K562 (cell line): Measurements from ENCODE around the gene EIF5A2. TPM values are rescaled to one million over a fixed set of nuclear protein-coding genes. Genes with fewer than 3 reads are reported as not detected.

ENCODE experiments used
- ATAC-seq: fragments of 200-7000 bp; cut with Tn5 transposase; 3 replicates; pipeline ENCODE4 v1.9.1; 2020; ENCODE audit warnings: moderate library complexity
- BruUV-seq: library from RNA; stranded (reverse); fragments of 400-500 nt; replicated peaks from 2 replicates; lab custom pipeline; 2021; lab: Mats Ljungman, UMichigan
- CTCF ChIA-PET: fragments of 300-600 bp; formaldehyde crosslinking; extraction: SDS; loops from one replicate; lab custom pipeline; 2021; ENCODE audit warnings: low intra/inter-chr PET ratio; lab: Yijun Ruan, JAX
- POLR2A ChIA-PET: fragments of 300-600, 350-650 bp; sonication (Branson Sonifier 250); formaldehyde crosslinking; extraction: SDS; loops from one replicate; lab custom pipeline; 2021; ENCODE audit warnings: antibody characterized with exemption, inconsistent platforms; lab: Yijun Ruan, JAX
- DNase-seq, 4 experiments: peaks; one replicate each; pipeline versions ENCODE4 v3.0.0 to v3.0.0-alpha.2; 2011 to 2018; ENCODE audit warnings: low spot score in 3 of 4, mixed read lengths in 3 of 4; ENCODE audit errors: extremely low read depth in 1 of 4
- FAIRE-seq: peaks from 2 replicates; lab custom pipeline; 2011; peaks lifted over from hg19 to GRCh38; lab: Jason Lieb, UNC
- H2AFZ ChIP-seq: 2 replicates; pipeline ENCODE4 v1.6.0; 2011; ENCODE audit warnings: low read depth, low read length, control low read depth, inconsistent platforms
- H3K27ac ChIP-seq: fragments of 200-600 bp; 3 replicates; pipeline ENCODE4 v1.8.0; 2011; ENCODE audit warnings: low read depth, mild to moderate bottlenecking, control low read depth, inconsistent platforms, low read length, moderate library complexity, mixed read lengths; ENCODE audit errors: extremely low read depth
- H3K27me3 ChIP-seq, 2 experiments: fragments of 300-600 bp in 1 of 2; 2 replicates in 1 of 2; 3 replicates in 1 of 2; pipeline versions ENCODE4 v1.6.0 to v1.8.0; 2011; ENCODE audit warnings: inconsistent platforms in 2 of 2, low read length in 2 of 2, mild to moderate bottlenecking in 1 of 2, mixed read lengths in 1 of 2, moderate library complexity in 1 of 2; ENCODE audit not compliant: control insufficient read depth in 2 of 2, insufficient read depth in 2 of 2
- H3K36me3 ChIP-seq: fragments of 300-600 bp; 3 replicates; pipeline ENCODE4 v1.8.0; 2011; ENCODE audit warnings: mild to moderate bottlenecking, low read length, inconsistent platforms; ENCODE audit not compliant: control insufficient read depth, insufficient read depth
- H3K4me1 ChIP-seq, 2 experiments: fragments of 200-600 bp in 1 of 2; replicated peaks in 1 of 2; 2 replicates in 1 of 2; 3 replicates in 1 of 2; pipeline versions ENCODE4 v1.5.1 to v1.8.0; 2011; ENCODE audit warnings: inconsistent platforms in 2 of 2, low read length in 2 of 2, mild to moderate bottlenecking in 1 of 2, mixed read lengths in 1 of 2, moderate library complexity in 1 of 2; ENCODE audit not compliant: control insufficient read depth in 2 of 2, insufficient read depth in 2 of 2
- H3K4me2 ChIP-seq: 2 replicates; pipeline ENCODE4 v1.6.1; 2011; ENCODE audit warnings: low read length, control low read depth, inconsistent platforms, mixed read lengths; ENCODE audit not compliant: insufficient read depth
- H3K4me3 ChIP-seq: fragments of 200-600 bp; sonication (generic), shearing (Covaris generic); 2 replicates; pipeline ENCODE4 v1.5.1; 2016; ENCODE audit warnings: control low read depth, inconsistent platforms
- H3K79me2 ChIP-seq: fragments of 200-600 bp; 3 replicates; pipeline ENCODE4 v1.8.0; 2011; ENCODE audit warnings: low read length, inconsistent platforms; ENCODE audit not compliant: control insufficient read depth, insufficient read depth
- H3K9ac ChIP-seq, 2 experiments: 2 replicates each; pipeline versions ENCODE4 v1.6.0 to v1.6.1; 2011; ENCODE audit warnings: low read depth in 2 of 2, low read length in 2 of 2, control low read depth in 1 of 2, inconsistent platforms in 1 of 2, mild to moderate bottlenecking in 1 of 2, mixed read lengths in 1 of 2; ENCODE audit not compliant: insufficient read depth in 1 of 2
- H3K9me1 ChIP-seq: one replicate; pipeline ENCODE4 v1.6.0; 2011; ENCODE audit warnings: inconsistent platforms, mild to moderate bottlenecking, low read length, moderate library complexity; ENCODE audit not compliant: control insufficient read depth, insufficient read depth
- H3K9me3 ChIP-seq: replicated peaks from 2 replicates; pipeline ENCODE4 v1.5.1; 2011; ENCODE audit warnings: low read depth, low read length, inconsistent platforms; ENCODE audit not compliant: control insufficient read depth, insufficient read depth
- H4K20me1 ChIP-seq: replicated peaks from 2 replicates; pipeline ENCODE4 v1.6.1; 2011; ENCODE audit warnings: low read length, inconsistent platforms, mixed read lengths; ENCODE audit not compliant: control insufficient read depth, insufficient read depth
- ARID1B ChIP-seq: fragments of 450-650 bp; IDR thresholded peaks from 2 replicates; pipeline ENCODE4 v1.6.1; 2016; ENCODE audit warnings: antibody characterized with exemption, mild to moderate bottlenecking, inconsistent platforms
- CBFA2T2 ChIP-seq: fragments of 450-650 bp; conservative IDR thresholded peaks from 2 replicates; pipeline ENCODE4 v1.6.1; 2017; ENCODE audit warnings: mild to moderate bottlenecking
- CBFA2T3 ChIP-seq: fragments of 450-650 bp; IDR thresholded peaks from 2 replicates; pipeline ENCODE4 v1.6.1; 2017
- DPF2 ChIP-seq: fragments of 450-650 bp; IDR thresholded peaks from 2 replicates; pipeline ENCODE4 v1.6.1; 2016
- MTA2 ChIP-seq: fragments of 450-650 bp; IDR thresholded peaks from 2 replicates; pipeline ENCODE4 v1.6.1; 2016; ENCODE audit warnings: low read depth
- NCOR1 ChIP-seq: fragments of 450-650 bp; IDR thresholded peaks from 2 replicates; pipeline ENCODE4 v1.6.1; 2016; ENCODE audit warnings: mild to moderate bottlenecking, moderate library complexity
- TAL1 ChIP-seq: fragments of 450-650 bp; IDR thresholded peaks from 2 replicates; pipeline ENCODE4 v1.6.1; 2016; ENCODE audit warnings: mild to moderate bottlenecking
- TCF3 ChIP-seq: sonication (generic); formaldehyde crosslinking; IDR thresholded peaks from 2 replicates; pipeline ENCODE4 v1.4.0; 2020; ENCODE audit warnings: mild to moderate bottlenecking, missing genetic modification reagents
- TEAD4 ChIP-seq, 2 experiments: sonication (generic) in 1 of 2; formaldehyde crosslinking in 1 of 2; IDR thresholded peaks; 2 replicates each; pipeline versions ENCODE4 v1.6.1 to v1.8.0; 2012 to 2022; ENCODE audit warnings: borderline replicate concordance in 1 of 2, inconsistent platforms in 1 of 2, low read length in 1 of 2, mild to moderate bottlenecking in 1 of 2, missing genetic modification reagents in 1 of 2
- ZBTB12 ChIP-seq: fragments of 250-450 bp; sonication (Bioruptor Pico); IDR thresholded peaks from 2 replicates; pipeline ENCODE4 v1.4.0; 2020
- ZNF197 ChIP-seq: fragments of 200-800 bp; sonication (Bioruptor generic); IDR thresholded peaks from 2 replicates; pipeline ENCODE4 v1.6.1; 2016; ENCODE audit warnings: low read depth, missing genetic modification characterization, missing compliant biosample characterization
- WGBS: fragments of 100-300 bp; shearing (Covaris generic); methylation state at CpG from one replicate; pipeline ENCODE4 v1.1.6; 2016; ENCODE audit warnings: low coverage, mixed read lengths; ENCODE audit not compliant: insufficient coverage; ENCODE audit errors: missing lambda C conversion rate; 5-methylcytosine and 5-hydroxymethylcytosine counted together
- in situ Hi-C: fragments of 300-500 bp; cut with MboI; formaldehyde crosslinking; loops from 4 replicates; pipeline ENCODE4 v1.15.0; 2018; ENCODE audit warnings: inconsistent platforms, mixed read lengths
- intact Hi-C: fragments of 100-400 bp; cut with micrococcal nuclease; formaldehyde crosslinking; loops from 2 replicates; pipeline ENCODE4 v1.14.2; 2022
- polyA plus RNA-seq, 8 experiments: library from polyadenylated mRNA; depleted of rRNA in 4 of 8; stranded (reverse) in 5 of 8; unstranded in 3 of 8; fragments of >200 nt; fragmentation: Nextera tagmentation in 2 of 8; fragmentation: Illumina TruSeq in 1 of 8; extraction: Ambion mirVana in 2 of 8; extraction: Trizol in 1 of 8; gene quantifications; 2 replicates each; pipeline versions ENCODE4 v1.2.1 to v1.2.3, GENCODE V29; 2011 to 2014; ENCODE audit warnings: inconsistent platforms in 1 of 8, missing spikeins in 1 of 8
- total RNA-seq, 7 experiments: library from RNA; depleted of rRNA in 6 of 7; stranded (reverse); fragments of >200 nt in 6 of 7; fragmentation: Illumina TruSeq in 2 of 7; extraction: Trizol in 2 of 7; gene quantifications; 2 replicates each; pipeline versions ENCODE4 v1.2.1 to v1.2.3, GENCODE V29; 2011 to 2021; ENCODE audit warnings: low replicate concordance in 1 of 7

The EIF5A2 gene
- total and polyA plus RNA-seq, 9 of the 15 experiments (the other 6 are each of a cell fraction or from before 2014, with no cell fraction given): 3.9 to 18.3 (median 15.9) TPM

- intact Hi-C loops: no loop called here
- BruUV-seq: no TSS peak
Observed at GRCh38 chr3:170903123-170903522, 5.3 kb downstream of the EIF5A2 start.

More at GRCh38 chr3:170903123-170903522, 5.3 kb downstream of the EIF5A2 start:
- no peak overlapping the region for H3K4me2 ChIP-seq
- ChIA-PET CTCF (no interaction called here), POLR2A (interaction anchor here (1.4 kb wide), 1 partner anchor 18 kb away, joined by 6 read pairs; no protein-coding TSS in a partner anchor)
- ATAC-seq: no peak
- H3K9me1 ChIP-seq: peaks cover 3% of the 10 kb centered on the region
- FAIRE-seq: no peak
- TF ChIP-seq ZNF197 (CRISPR knock-in tag): no peak
- TF ChIP-seq TEAD4 (IDR thresholded peaks at IDR 0.05; ENCODE audit: low read length): peak; percentile 52
- TF ChIP-seq TEAD4 (CRISPR knock-in tag; IDR thresholded peaks at IDR 0.05; ENCODE audit: borderline replicate concordance): no peak
- peak; percentile 71 for TF ChIP-seq ARID1B
- TF ChIP-seq ZBTB12: no peak
- peak; percentile 70 for TF ChIP-seq CBFA2T2
- peak; percentile 36; the same call in 1 of the 2 replicates for TF ChIP-seq NCOR1
- 0 out of 2 replicates have a peak, but pooled peaks have one; percentile 50 for TF ChIP-seq DPF2
- TF ChIP-seq TAL1: peak; percentile 67; the same call in 1 of the 2 replicates
- TF ChIP-seq TCF3 (CRISPR knock-in tag): peak; percentile 71
- 0 out of 2 replicates have a peak, but pooled peaks have one; percentile 28 for TF ChIP-seq MTA2
- TF ChIP-seq CBFA2T3: peak; percentile 77
- peaks cover 17% of the 10 kb centered on the region; the same call in 1 of the 3 replicates for H3K36me3 ChIP-seq
- H3K27me3 ChIP-seq: no peaks in the 10 kb centered on the region
- H3K4me1 ChIP-seq: peaks cover 5 to 6% of the 10 kb centered on the region in 2 experiments; a peak in 3 of 5 replicates
- in situ Hi-C loops: no loop called here
- WGBS: 8% methylated on average over 3 of the region's 3 CpGs
- H3K9ac ChIP-seq: no peak overlapping the region
- no peak overlapping the region for H2AFZ ChIP-seq
- peak; percentile 20 to 50 (median 26) for DNase-seq
- no peaks in the 10 kb centered on the region for H4K20me1 ChIP-seq
- H3K4me3 ChIP-seq: no peak overlapping the region
- no peaks in the 10 kb centered on the region for H3K9me3 ChIP-seq
- peaks cover 20% of the 10 kb centered on the region for H3K79me2 ChIP-seq
- no peak overlapping the region for H3K27ac ChIP-seq
